NCI-H2107 treated with DMSO at 0.1 percent for 48 hours (cell line): ENCODE results near the gene SLC25A43.
"Not testable (repeated sequence)": the region's sequence is repeated elsewhere in the genome, so short reads cannot be mapped to it uniquely, and the experiment has no call there.

Source experiments
- DNase-seq: peaks from one replicate; lab custom pipeline; 2025; ENCODE audit not compliant: unreplicated experiment; lab: John Stamatoyannopoulos, UW

The SLC25A43 gene

DNA sequence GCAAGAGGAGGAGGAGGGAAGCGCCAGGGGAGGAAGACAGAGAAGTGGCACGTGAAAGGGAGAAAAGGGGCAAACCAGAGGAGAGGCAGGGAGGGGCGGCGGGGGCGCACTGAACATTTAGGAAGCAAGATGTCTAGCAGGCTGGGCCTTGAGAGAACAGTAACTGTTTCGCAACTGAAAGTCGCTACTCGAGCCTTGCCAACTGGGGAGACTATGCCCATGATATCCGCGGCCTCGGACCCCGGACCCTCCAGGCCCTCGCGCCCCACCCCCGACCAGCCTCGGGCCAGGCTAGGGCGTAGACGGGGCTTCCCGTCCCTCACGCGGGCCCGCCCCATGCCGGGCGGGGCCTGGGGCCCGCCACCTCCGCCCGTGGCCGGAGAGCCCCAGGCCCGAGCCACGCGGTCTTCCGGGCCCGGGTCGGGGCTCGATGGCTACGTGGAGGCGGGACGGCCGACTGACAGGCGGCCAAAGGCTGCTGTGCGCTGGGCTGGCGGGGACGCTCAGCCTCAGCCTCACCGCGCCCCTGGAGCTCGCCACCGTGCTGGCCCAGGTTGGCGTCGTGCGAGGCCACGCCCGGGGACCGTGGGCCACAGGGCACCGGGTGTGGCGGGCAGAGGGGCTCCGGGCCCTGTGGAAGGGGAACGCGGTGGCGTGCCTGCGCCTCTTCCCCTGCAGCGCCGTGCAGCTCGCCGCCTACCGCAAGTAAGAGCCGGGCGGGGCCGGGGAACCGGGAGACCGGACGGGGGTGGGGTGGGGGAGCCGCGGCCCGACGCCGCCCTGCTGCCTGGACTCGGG is at the start of gene SLC25A43:
TSS of gene SLC25A43 (plus strand) at position 363 of the 798 bp plus-strand sequence. CDS start at position 431, 68 bp downstream.
- no peak for DNase-seq

DNA sequence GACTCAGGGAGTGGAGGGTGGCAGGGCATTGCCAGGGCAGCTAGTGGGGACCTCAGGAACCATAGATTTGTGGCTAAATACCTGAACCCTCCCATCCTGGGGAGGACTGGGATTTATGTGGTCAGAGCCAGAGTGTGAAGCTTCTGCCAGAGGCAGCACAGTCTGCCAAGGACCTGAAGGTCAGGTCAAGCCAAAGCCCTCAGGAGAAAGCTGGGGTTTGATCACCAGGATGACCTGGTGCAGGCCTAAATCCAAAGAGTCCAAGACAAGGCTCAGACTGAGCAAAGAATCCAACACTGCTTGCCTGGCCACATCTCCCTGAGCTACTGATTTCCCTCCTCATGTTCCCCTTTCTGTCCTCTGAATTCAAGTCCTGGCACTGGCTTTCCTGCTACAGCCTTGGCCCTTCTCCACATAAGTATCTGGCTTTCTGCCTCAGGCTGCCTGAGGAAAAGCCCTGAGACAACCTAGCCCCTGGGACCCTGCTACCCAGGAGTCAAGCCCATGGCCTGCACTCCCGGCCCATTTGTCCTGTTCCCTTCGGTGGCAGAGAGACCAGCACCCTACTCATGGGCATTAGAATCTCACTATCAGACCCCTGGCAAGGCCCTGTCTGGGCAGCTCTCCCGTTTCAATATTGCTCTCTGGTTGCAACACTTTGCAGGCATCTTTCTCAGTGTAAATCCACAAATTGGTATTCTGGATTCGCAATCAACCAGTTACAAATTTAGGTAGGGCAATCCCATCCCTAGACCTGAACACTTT is 39.3 kb upstream of the SLC25A43 start:
- no peak for DNase-seq

DNA sequence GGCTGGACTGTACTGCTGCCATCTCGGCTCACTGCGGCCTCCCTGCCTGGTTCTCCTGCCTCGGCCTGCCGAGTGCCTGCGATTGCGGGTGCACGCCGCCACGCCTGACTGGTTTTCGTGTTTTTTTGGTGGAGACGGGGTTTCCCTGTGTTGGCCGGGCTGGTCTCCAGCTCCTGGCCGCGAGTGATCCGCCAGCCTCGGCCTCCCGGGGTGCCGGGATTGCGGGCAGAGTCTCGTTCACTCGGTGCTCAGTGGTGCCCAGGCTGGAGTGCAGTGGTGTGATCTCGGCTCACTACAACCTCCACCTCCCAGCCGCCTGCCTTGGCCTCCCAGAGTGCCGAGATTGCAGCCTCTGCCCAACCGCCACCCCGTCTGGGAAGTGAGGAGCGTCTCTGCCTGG is 37.7 kb upstream of the SLC25A43 start:
- not testable (repeated sequence) for DNase-seq

DNA sequence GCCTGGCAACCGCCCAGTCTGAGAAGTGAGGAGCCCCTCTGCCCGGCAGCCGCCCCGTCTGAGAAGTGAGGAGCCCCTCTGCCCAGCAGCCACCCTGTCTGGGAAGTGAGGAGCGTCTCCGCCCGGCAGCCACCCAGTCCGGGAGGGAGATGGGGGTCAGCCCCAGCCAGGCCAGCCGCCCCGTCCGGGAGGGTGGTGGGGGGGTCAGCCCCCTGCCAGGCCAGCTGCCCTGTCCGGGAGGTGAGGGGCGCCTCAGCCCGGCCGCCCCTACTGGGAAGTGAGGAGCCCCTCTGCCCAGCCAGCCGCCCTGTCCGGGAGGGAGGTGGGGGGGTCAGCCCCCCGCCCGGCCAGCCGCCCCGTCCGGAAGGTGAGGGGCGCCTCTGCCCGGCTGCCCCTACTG is 37.1 kb upstream of the SLC25A43 start:
- DNase-seq, result not testable (repeated sequence)

DNA sequence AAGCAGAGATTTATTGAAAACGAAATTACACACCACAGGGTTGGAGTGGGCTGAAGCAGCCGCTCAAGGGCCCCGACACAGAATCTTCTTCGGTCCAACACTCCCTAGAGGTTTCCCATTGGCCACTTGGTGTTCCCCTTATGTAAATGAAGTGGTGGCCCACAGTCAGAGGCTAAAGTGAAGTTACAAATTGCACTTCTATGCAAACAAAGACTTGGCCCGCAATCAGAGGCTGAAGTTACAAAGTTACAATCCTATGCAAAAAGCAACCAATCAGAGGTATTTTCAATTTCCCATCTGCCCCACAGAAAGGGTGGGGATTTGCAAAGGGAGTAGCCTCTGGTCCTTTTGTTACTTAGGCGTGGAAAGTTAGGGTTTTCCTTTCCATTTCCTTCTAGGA is 35.7 kb upstream of the SLC25A43 start:
- DNase-seq, result no peak

DNA sequence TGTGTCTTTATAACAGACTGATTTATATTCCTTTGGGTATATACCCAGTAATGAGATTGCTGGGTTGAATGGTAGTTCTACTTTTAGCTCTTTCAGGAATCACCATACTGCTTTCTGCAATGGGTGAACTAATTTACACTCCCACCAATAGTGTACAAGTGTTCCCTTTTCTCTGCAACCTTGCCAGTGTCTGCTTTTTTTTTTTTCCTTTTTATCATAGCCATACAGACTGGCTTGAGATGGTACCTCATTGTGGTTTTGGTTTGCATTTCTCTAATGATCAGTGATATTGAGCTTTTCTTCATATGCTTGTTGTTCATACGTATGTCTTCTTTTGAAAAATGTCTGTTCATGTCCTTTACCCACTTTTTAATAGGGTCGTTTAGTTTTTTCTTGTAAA is 27.3 kb upstream of the SLC25A43 start:
- not testable (repeated sequence) for DNase-seq

DNA sequence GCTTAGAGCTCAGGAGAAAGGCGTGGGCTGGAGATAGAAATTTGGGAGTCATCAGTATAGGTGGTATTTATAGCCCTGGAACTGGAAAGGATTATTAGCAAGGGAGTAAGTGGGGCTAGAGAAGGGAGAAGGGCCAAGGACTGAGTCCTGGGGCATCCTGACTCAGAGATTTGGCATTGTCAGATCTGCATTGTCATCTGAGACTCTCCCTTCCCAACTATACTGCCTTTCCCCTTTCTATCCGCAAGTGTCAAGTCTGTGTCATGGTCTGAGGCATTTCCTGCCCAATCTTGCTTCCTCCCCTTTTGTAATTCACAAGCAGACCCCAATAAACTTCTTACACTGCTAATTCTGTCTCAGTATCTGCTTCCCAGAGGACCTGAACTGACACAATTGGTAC is 24.4 kb upstream of the SLC25A43 start:
- DNase-seq, result no peak

DNA sequence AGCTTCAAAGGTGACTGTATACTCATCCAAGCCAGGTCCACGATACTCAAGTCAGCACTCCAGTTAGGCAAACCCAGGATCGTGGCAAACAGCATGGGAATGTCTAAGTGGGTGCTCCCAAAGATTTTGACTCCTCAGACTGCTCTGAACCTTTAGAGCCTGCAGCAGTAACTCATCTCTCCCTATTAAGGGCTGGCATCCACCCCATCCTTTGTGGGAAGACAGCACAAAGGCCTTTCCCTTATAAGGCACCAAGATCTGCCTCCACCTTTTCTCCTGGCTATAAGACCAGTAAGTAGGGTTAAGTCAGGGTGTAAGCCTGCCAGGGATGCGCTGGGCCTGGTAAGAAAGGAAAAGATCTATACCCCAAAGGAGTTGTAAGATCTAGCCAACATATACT is 23.6 kb upstream of the SLC25A43 start:
- DNase-seq, result no peak

DNA sequence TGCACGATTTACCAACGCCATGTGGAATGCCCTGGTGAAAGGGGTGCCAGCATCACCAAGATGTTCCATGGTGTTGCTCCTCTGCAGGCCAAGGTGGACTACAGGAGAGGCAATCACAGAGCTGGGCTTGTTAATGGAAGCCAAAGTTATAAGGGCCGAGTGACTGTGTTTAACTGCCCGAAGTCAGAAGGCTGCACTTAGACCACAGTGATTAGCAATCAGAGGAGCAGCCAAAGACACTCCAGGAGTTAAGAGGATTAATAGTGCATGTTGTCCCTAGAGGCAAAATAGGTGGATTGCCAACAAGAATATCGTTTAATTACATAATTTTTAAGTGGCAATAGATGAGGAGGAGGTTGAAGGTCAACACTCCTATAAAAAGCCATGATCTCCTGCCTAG is 22.8 kb upstream of the SLC25A43 start:
- DNase-seq, result no peak

DNA sequence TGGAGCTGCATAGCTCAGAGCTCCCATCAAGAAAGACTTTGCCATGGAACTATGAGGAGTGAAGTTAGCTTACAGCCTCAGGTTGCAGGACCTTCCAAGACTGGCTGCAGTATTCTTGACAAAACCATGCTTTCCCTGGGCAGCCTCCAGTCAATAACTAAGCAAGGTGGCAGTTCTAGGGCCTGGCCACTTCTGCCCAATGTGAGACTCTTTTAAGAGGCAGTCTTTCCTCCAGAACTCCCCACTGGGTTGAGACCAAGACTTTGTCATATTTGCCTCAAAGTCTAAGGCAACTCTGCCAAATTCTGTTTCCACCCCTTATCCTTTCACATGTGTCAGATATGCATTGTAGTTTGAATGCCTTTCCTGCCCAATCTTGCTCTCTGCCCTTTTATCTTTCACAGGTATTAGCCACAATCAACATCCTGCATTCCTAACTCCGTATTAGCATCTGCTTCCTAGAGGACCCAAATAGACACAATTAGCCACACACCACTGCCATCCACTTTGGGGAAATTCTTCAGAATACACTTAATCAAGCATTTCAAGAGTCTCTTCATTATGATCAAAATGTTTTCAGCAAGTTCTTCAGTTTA is 17.7 kb upstream of the SLC25A43 start:
- no peak for DNase-seq

DNA sequence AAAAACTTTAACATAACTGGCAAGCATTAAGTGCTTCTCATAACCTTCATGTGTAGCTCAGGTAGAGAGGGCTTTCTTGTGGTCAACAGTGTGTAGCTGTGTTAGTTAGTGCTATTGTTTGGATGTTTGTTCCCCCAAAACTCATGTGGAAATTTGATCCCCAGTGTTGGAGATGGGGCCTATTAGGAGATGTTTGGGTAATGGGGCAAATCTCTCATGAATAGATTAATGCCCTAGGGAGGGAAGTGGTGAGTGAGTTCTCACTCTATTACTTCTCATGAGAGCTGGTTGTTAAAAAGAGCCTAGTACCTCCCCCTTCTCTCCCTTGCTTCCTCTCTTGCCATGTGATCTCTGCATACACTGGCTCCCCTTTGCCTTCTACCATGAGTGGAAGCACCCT is 16.5 kb upstream of the SLC25A43 start:
- DNase-seq, result peak; percentile 63

DNA sequence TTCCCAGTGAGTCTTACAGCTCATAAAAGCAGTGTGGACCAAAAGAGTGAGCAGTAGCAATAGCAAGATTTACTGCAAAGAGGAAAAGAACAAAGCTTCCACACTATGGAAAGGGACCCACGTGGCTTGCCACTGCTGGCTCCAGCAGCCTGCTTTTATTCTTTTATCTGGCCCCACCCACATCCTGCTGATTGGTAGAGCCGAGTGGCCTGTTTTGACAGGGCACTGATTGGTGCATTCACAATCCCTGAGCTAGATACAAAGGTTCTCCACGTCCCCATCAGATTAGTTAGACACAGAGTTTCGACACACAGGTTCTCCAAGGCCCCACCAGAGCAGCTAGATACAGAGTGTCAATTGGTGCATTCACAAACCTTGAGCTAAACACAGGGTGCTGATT is 12.5 kb upstream of the SLC25A43 start:
- not testable (repeated sequence) for DNase-seq

DNA sequence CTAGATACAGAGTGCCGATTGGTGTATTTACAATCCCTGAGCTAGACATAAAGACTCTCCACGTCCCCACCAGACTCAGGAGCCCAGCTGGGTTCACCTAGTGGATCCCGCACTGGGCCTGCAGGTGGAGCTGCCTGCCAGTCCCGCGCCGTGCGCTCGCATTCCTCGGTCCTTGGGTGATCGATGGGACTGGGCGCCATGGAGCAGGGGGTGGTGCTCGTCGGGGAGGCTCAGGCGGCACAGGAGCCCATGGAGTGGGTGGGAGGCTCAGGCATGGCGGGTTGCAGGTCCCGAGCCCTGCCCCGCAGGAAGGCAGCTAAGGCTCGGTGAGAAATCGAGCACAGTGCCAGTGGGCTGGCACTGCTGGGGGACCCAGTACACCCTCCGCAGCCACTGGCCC is 11.7 kb upstream of the SLC25A43 start:
- not testable (repeated sequence) for DNase-seq

DNA sequence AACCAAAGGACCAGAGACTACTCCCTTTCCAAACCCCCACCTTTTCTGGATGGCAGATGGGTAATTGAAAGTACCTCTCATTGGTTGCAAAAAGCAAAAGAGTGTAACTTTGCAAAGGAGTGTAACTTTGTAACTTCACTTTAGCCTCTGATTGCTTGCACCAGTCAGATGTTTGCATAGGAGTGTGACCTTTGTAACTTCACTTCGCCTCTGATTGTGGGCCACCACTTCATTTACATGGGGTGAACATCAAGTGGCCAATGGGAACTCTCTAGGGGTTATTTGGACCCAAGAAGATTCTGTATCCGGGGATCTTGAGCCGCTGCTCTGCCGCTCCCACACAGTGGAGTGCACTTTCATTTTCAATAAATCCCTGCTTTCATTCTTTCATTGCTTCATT is 9.9 kb upstream of the SLC25A43 start:
- no peak for DNase-seq

DNA sequence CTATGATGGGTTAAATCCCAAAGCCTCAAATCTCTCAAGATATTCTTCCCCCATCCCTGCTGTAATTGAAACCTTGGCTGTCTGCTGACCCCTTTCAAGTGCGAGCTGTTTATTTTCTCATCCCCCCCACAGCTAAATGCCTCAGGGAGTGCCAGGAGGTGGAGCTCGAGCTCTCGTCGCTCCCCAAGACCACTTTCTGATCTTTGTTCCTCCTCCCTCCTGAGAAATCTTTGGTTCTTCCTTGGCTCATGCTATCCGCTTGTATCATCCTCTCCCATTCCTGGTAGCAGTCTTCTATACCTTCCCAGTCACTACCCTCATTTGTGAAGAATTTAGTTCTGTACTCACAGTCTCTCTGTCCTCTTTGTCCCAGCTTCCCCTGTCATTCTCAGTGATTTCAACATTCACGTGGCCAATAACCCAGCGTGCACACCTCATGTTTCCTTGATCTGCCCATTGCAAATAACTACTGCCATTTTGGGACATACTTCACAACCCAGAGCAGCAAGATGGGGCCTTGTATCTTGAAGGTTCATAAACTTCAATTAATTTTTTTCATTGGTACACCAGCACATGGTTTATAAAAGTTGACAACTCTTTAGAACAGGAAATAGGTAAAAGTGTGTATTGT is 9.2 kb upstream of the SLC25A43 start:
- no peak for DNase-seq

DNA sequence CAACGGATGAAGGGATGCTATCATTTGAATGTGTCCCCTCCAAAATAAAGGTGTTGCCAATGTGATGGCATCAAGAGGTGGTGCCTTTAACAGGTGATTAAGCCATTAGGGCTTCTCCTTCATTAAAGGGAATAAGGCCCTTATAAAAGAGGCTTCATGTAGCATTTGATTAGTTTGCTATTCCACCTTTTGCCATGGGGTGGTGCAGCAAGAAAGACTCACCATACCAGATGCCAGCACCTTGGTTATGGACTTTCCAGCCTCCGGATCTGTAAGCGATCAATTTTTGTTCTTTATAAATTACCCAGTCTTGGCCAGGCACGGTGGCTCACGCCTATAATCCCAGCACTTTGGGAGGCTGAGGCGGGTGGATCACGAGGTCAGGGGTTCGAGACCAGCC is 7.9 kb upstream of the SLC25A43 start:
- DNase-seq, result no peak

DNA sequence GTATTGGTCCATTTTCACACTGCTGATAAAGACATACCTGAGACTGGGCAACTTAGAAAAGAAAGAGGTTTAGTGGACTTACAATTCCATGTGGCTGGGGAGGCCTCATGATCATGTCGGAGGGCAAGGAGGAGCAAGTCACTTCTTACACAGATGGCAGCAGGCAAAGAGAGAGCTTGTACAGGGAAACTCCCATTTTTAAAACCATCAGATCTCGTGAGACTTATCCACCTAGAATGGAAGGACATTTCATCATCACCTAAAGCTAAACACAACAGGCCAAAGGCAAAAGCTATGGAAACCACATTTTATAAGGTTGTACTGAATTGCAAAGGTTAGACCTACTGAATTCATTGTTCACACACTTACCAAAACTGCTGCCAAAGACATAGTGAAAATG is 6.0 kb upstream of the SLC25A43 start:
- DNase-seq, result no peak

DNA sequence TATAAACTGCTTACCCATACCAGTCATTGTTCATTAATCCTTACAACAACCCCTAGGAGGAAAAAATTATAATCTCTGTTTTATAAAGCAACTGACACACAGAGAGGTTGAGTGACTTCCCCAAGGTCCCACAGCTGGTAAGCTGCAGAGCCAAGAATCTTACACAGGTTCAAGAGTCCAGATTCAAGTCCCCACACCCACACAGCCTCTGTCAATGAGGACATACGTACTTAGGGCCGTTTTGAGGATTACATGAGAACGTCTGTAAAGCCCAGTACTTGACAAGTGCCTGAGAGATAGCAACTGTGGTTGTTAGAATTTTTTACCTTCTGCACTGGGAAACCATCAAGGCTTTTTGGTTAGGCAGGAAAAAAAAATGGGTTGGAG is 556 bp upstream of the SLC25A43 start:
- DNase-seq, result no peak

DNA sequence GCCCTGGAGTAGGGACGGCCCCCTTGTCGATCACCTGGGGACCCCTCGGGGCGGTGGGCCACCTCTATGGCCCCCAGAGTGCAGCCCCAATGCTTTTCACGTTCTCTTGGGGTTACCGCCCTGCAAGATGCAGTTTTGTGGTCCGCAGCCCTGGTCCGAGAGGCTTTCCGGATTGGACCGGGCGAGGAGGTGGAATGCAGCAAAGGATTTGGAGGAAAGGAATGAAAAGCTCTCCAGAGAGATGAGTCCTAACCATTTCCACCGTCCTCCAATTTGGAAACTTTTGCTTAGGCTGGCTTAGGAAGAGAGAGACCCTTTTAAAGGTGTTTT is 601 bp downstream of the SLC25A43 start:
- no peak for DNase-seq

DNA sequence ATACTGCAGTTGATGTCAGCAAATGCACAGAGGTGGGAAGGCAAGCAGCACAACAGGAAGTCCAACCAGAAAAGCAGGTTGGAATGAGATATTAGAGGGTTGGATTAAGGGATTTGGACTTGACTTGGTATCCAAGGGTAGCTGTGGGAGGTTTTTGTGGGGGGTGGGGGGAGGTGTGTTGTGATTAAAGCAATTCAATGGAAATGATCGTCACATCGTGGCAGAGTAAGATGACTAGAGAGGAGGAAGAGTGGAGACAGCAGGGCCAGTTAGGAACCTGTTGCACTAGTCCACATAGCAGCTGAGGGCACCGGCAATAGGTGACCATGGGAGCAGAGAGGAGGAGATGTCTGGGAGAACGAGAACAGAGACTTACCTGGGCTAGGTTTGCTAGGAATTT is 2.4 kb downstream of the SLC25A43 start:
- DNase-seq, result no peak

DNA sequence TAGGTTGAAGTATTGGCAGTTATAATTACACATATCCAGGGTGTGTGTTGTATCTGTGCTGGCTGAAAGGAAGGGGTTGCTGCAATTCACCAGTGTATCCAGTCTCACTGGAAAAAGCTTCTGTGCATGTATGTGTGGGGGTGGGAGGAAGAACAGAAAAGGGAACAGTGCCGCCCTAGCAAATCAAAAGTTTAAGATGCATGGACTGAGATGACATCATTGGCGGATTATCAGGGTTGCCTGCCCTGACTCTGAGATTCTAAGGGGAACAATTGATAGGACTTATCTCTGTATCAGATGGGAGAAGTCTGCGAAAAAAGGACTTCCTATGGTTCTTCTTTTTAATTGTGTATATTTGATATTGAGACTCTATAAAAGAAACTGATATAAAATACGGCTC is 3.5 kb downstream of the SLC25A43 start:
- no peak for DNase-seq

DNA sequence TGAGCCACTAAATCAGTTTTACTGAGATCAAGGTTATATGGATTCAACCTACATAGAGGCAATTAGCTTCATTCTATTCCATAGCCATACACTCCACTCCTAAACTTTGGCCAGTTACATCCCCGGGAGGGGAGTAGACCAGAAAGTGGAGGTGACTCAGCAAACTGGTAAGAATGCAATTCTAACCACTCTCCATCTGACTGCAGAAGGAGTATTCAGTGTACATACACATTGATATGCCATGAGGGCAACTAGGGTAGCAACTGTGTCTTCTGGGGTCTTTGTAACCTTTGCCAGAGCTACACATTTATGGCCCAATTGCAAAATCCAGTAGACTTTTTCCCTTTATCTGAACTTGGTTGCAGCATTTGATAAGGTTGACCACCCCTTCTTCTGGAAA is 7.6 kb downstream of the SLC25A43 start:
- no peak for DNase-seq
